OCI-LY3 (cell line): ENCODE data around the gene AKR7A3.

Experiments
- H2AFZ ChIP-seq: fragments of 200-600, 300-600 bp; shearing (Covaris generic); 2 replicates; pipeline ENCODE4 v1.6.0; 2014; ENCODE audit warnings: antibody characterized with exemption, low read depth, low read length
- H3K27ac ChIP-seq: fragments of 200-600, 300-600 bp; sonication (generic); 2 replicates; pipeline ENCODE4 v1.5.1; 2014; ENCODE audit warnings: mild to moderate bottlenecking, low read length, moderate library complexity, mixed read lengths
- H3K27me3 ChIP-seq: fragments of 200-600, 300-600 bp; sonication (generic); 2 replicates; pipeline ENCODE4 v1.6.1; 2014; ENCODE audit warnings: low read depth, low read length, mixed read lengths
- H3K36me3 ChIP-seq: fragments of 200-600, 300-600 bp; sonication (generic); replicated peaks from 2 replicates; pipeline ENCODE3; 2014; ENCODE audit warnings: low read depth, low read length, mixed read lengths
- H3K4me1 ChIP-seq: fragments of 300-600, 200-600 bp; sonication (generic); 2 replicates; pipeline ENCODE4 v1.6.1; 2014; ENCODE audit warnings: low read length, mixed read lengths
- H3K4me2 ChIP-seq: fragments of 200-600, 300-600 bp; sonication (generic); 2 replicates; pipeline ENCODE4 v1.6.1; 2014; ENCODE audit warnings: low read length, mixed read lengths
- H3K4me3 ChIP-seq: fragments of 300-600, 200-600 bp; sonication (generic); 2 replicates; pipeline ENCODE4 v1.5.1; 2014; ENCODE audit warnings: antibody characterized with exemption, mild to moderate bottlenecking, low read length, moderate library complexity
- H3K79me2 ChIP-seq: fragments of 300-600, 200-600 bp; shearing (Covaris generic); 2 replicates; pipeline ENCODE4 v1.6.1; 2014; ENCODE audit warnings: mild to moderate bottlenecking, low read length, mixed read lengths
- H3K9ac ChIP-seq: fragments of 300-600, 200-600 bp; shearing (Covaris generic); 2 replicates; pipeline ENCODE4 v1.6.0; 2014; ENCODE audit warnings: mild to moderate bottlenecking, low read length, moderate library complexity
- H3K9me3 ChIP-seq: fragments of 200-600, 300-600 bp; shearing (Covaris generic); 2 replicates; pipeline ENCODE4 v1.6.1; 2014; ENCODE audit warnings: low read length, mixed read lengths; ENCODE audit not compliant: insufficient read depth
- H4K20me1 ChIP-seq: fragments of 200-600, 300-600 bp; sonication (generic); 2 replicates; pipeline ENCODE4 v1.6.1; 2016; ENCODE audit warnings: low read length, mixed read lengths; ENCODE audit not compliant: insufficient read depth
- CTCF ChIP-seq: fragments of 200-600, 300-600 bp; sonication (generic); IDR thresholded peaks from 2 replicates; pipeline ENCODE4 v1.5.1; 2014; ENCODE audit warnings: antibody characterized with exemption, low read length, low read depth
- EZH2phosphoT487 ChIP-seq: fragments of 200-600 bp; shearing (Covaris generic); IDR thresholded peaks from 2 replicates; pipeline ENCODE4 v1.6.1; 2018; ENCODE audit warnings: antibody characterized with exemption, mixed run types, low read depth

The AKR7A3 gene

GRCh38 chr1:19329611-19330010, 41.0 kb upstream of the AKR7A3 start:
- H3K79me2 ChIP-seq, result no peaks in the 10 kb centered on the region
- no peaks in the 10 kb centered on the region for H4K20me1 ChIP-seq
- no peak for TF ChIP-seq CTCF
- TF ChIP-seq EZH2phosphoT487, result no peak
- H3K9me3 ChIP-seq, result no peaks in the 10 kb centered on the region
- H3K4me3 ChIP-seq, result no peak overlapping the region
- H3K4me2 ChIP-seq, result no peak overlapping the region
- no peaks in the 10 kb centered on the region for H3K4me1 ChIP-seq
- no peak overlapping the region for H3K27ac ChIP-seq
- H2AFZ ChIP-seq, result no peak overlapping the region
- H3K9ac ChIP-seq, result no peak overlapping the region
- H3K27me3 ChIP-seq, result no peaks in the 10 kb centered on the region
- H3K36me3 ChIP-seq, result peaks cover 4% of the 10 kb centered on the region

GRCh38 chr1:19329188-19329587, 40.6 kb upstream of the AKR7A3 start:
- peaks cover 4% of the 10 kb centered on the region for H3K36me3 ChIP-seq
- no peak overlapping the region for H2AFZ ChIP-seq
- no peak overlapping the region for H3K4me2 ChIP-seq
- no peaks in the 10 kb centered on the region for H3K4me1 ChIP-seq
- H3K9me3 ChIP-seq, result no peaks in the 10 kb centered on the region
- TF ChIP-seq CTCF, result no peak
- TF ChIP-seq EZH2phosphoT487, result no peak
- H4K20me1 ChIP-seq, result no peaks in the 10 kb centered on the region
- no peaks in the 10 kb centered on the region for H3K79me2 ChIP-seq
- no peaks in the 10 kb centered on the region for H3K27me3 ChIP-seq
- H3K4me3 ChIP-seq, result no peak overlapping the region
- H3K27ac ChIP-seq, result no peak overlapping the region
- H3K9ac ChIP-seq, result no peak overlapping the region

DNA sequence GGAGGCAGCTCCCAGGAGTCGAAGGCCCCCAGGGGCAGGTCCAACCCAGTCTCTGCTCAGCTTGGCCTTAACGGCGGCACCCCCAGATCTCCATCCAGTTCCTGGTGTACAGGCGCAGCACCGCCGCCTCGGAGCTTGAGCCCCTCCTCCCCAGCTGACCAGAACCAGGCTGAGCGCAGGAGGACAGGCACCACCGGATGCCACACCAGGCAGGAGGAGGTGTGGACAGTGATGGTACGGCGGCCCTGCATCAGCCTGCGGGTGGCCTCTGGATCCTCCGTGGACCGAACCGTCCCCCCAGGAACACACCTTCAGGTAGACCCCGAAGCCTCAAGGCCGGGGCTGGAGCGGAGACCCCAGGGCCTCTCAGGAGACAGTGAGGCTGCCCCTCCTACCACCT, 39.9 kb upstream of the AKR7A3 start:
- H3K36me3 ChIP-seq, result peaks cover 4% of the 10 kb centered on the region
- no peaks in the 10 kb centered on the region for H3K27me3 ChIP-seq
- TF ChIP-seq EZH2phosphoT487, result no peak
- no peak for TF ChIP-seq CTCF
- H3K27ac ChIP-seq, result no peak overlapping the region
- H3K9me3 ChIP-seq, result no peaks in the 10 kb centered on the region
- H3K4me1 ChIP-seq, result no peaks in the 10 kb centered on the region
- no peaks in the 10 kb centered on the region for H4K20me1 ChIP-seq
- no peaks in the 10 kb centered on the region for H3K79me2 ChIP-seq
- H3K9ac ChIP-seq, result no peak overlapping the region
- H3K4me3 ChIP-seq, result no peak overlapping the region
- H2AFZ ChIP-seq, result no peak overlapping the region
- H3K4me2 ChIP-seq, result no peak overlapping the region

- H3K9ac ChIP-seq, result no peak overlapping the region
- H3K79me2 ChIP-seq, result no peaks in the 10 kb centered on the region
- no peak overlapping the region for H3K27ac ChIP-seq
- H3K4me3 ChIP-seq, result no peak overlapping the region
- peaks cover 4% of the 10 kb centered on the region for H3K36me3 ChIP-seq
- H3K9me3 ChIP-seq, result no peaks in the 10 kb centered on the region
- H3K4me1 ChIP-seq, result no peaks in the 10 kb centered on the region
- no peaks in the 10 kb centered on the region for H3K27me3 ChIP-seq
- H4K20me1 ChIP-seq, result no peaks in the 10 kb centered on the region
- no peak overlapping the region for H3K4me2 ChIP-seq
- no peak overlapping the region for H2AFZ ChIP-seq
- no peak for TF ChIP-seq CTCF
- TF ChIP-seq EZH2phosphoT487, result no peak
These were observed 39.2 kb upstream of the AKR7A3 start for GRCh38 chr1:19327736-19328135.
